Duodenal mucosa (tissue), 2 donors: Measurements from ENCODE around the gene ASTN2.

Experiments used
- H3K27ac ChIP-seq: one replicate; pipeline ENCODE4 v1.7.0; 2013; ENCODE audit warnings: low read depth, low read length
- H3K27me3 ChIP-seq, 2 donors: one replicate each; pipeline ENCODE4 v1.7.0; 2013; ENCODE audit warnings: low read length in 2 of 2, control low read depth in 1 of 2; ENCODE audit not compliant: insufficient read depth in 2 of 2, control insufficient read depth in 1 of 2
- H3K36me3 ChIP-seq, 2 donors: one replicate each; pipeline ENCODE4 v1.7.0; 2013; ENCODE audit warnings: low read length in 2 of 2, control low read depth in 1 of 2; ENCODE audit not compliant: insufficient read depth in 2 of 2, control insufficient read depth in 1 of 2
- H3K4me1 ChIP-seq, 2 donors: one replicate each; pipeline ENCODE4 v1.7.0; 2013; ENCODE audit warnings: low read length in 2 of 2, control low read depth in 1 of 2; ENCODE audit not compliant: insufficient read depth in 2 of 2, control insufficient read depth in 1 of 2
- H3K4me3 ChIP-seq, 2 donors: one replicate each; pipeline ENCODE4 v1.7.0; 2013; ENCODE audit warnings: low read length in 2 of 2, low read depth in 1 of 2
- H3K9ac ChIP-seq, 2 donors: one replicate each; pipeline ENCODE4 v1.7.0; 2013; ENCODE audit warnings: low read length in 2 of 2, low read depth in 1 of 2
- H3K9me3 ChIP-seq, 2 donors: one replicate each; pipeline ENCODE4 v1.7.0; 2013; ENCODE audit warnings: low read length in 2 of 2, control low read depth in 1 of 2; ENCODE audit not compliant: control insufficient read depth in 1 of 2

The ASTN2 gene

GRCh38 chr9:117234103-117234502, 180.8 kb downstream of the ASTN2 start:
- H3K36me3 ChIP-seq, result no peaks in the 10 kb centered on the region
- H3K9ac ChIP-seq, result no peak overlapping the region
- H3K4me1 ChIP-seq, result no peaks in the 10 kb centered on the region
- no peaks in the 10 kb centered on the region for H3K27me3 ChIP-seq
- no peak overlapping the region for H3K4me3 ChIP-seq
- H3K9me3 ChIP-seq, result no peaks in the 10 kb centered on the region
- no peak overlapping the region for H3K27ac ChIP-seq

GRCh38 chr9:117233016-117233415, 181.8 kb downstream of the ASTN2 start:
- Histone ChIP-seq H3K4me3 (no peak overlapping the region), H3K27ac (no peak overlapping the region), H3K9me3 (no peaks in the 10 kb centered on the region), H3K27me3 (no peaks in the 10 kb centered on the region), H3K4me1 (no peaks in the 10 kb centered on the region), H3K36me3 (no peaks in the 10 kb centered on the region), H3K9ac (no peak overlapping the region)

- Histone ChIP-seq H3K27me3 (no peaks in the 10 kb centered on the region), H3K27ac (no peak overlapping the region)
These were observed 182.6 kb downstream of the ASTN2 start for GRCh38 chr9:117232281-117232680.

GRCh38 chr9:117231012-117231411, 183.8 kb downstream of the ASTN2 start:
- Histone ChIP-seq H3K9ac (no peak overlapping the region), H3K27me3 (no peaks in the 10 kb centered on the region), H3K36me3 (no peaks in the 10 kb centered on the region), H3K4me1 (no peaks in the 10 kb centered on the region), H3K9me3 (no peaks in the 10 kb centered on the region), H3K27ac (no peak overlapping the region), H3K4me3 (no peak overlapping the region)

More at GRCh38 chr9:117232281-117232680, 182.6 kb downstream of the ASTN2 start:
- no peaks in the 10 kb centered on the region for H3K36me3 ChIP-seq
- H3K4me1 ChIP-seq, result no peaks in the 10 kb centered on the region
- H3K9me3 ChIP-seq, result no peaks in the 10 kb centered on the region
- no peak overlapping the region for H3K4me3 ChIP-seq
- no peak overlapping the region for H3K9ac ChIP-seq

- Histone ChIP-seq H3K4me3 (no peak overlapping the region), H3K27ac (no peak overlapping the region)
These were observed 190.2 kb downstream of the ASTN2 start for GRCh38 chr9:117224695-117225094.

GRCh38 chr9:117218951-117219350, 195.9 kb downstream of the ASTN2 start:
- Histone ChIP-seq H3K27me3 (no peaks in the 10 kb centered on the region), H3K36me3 (no peaks in the 10 kb centered on the region), H3K9me3 (no peaks in the 10 kb centered on the region), H3K9ac (no peak overlapping the region), H3K27ac (no peak overlapping the region), H3K4me3 (no peak overlapping the region), H3K4me1 (no peaks in the 10 kb centered on the region)

More at GRCh38 chr9:117224695-117225094, 190.2 kb downstream of the ASTN2 start:
- Histone ChIP-seq H3K27me3 (no peaks in the 10 kb centered on the region), H3K9ac (no peak overlapping the region), H3K9me3 (no peaks in the 10 kb centered on the region), H3K36me3 (no peaks in the 10 kb centered on the region), H3K4me1 (no peaks in the 10 kb centered on the region)

- Histone ChIP-seq H3K36me3 (no peaks in the 10 kb centered on the region), H3K4me1 (no peaks in the 10 kb centered on the region), H3K9me3 (no peaks in the 10 kb centered on the region), H3K9ac (no peak overlapping the region), H3K27ac (no peak overlapping the region), H3K27me3 (no peaks in the 10 kb centered on the region), H3K4me3 (no peak overlapping the region)
These were observed 200.4 kb downstream of the ASTN2 start for GRCh38 chr9:117214416-117214815.

- H3K4me1 ChIP-seq, result no peaks in the 10 kb centered on the region
- no peak overlapping the region for H3K9ac ChIP-seq
- H3K4me3 ChIP-seq, result no peak overlapping the region
These were observed 203.6 kb downstream of the ASTN2 start for GRCh38 chr9:117211280-117211679.

GRCh38 chr9:117205806-117206205, 209.1 kb downstream of the ASTN2 start:
- H3K4me3 ChIP-seq, result no peak overlapping the region
- H3K27me3 ChIP-seq, result no peaks in the 10 kb centered on the region
- H3K9ac ChIP-seq, result no peak overlapping the region
- no peaks in the 10 kb centered on the region for H3K36me3 ChIP-seq
- H3K4me1 ChIP-seq, result no peaks in the 10 kb centered on the region
- H3K27ac ChIP-seq, result no peak overlapping the region
- peaks cover 2 to 8% of the 10 kb centered on the region in 2 donors for H3K9me3 ChIP-seq

More at GRCh38 chr9:117211280-117211679, 203.6 kb downstream of the ASTN2 start:
- peaks cover 2 to 4% of the 10 kb centered on the region in 2 donors for H3K9me3 ChIP-seq
- H3K36me3 ChIP-seq, result no peaks in the 10 kb centered on the region
- H3K27ac ChIP-seq, result no peak overlapping the region
- no peaks in the 10 kb centered on the region for H3K27me3 ChIP-seq

- Histone ChIP-seq H3K9ac (no peak overlapping the region), H3K27ac (no peak overlapping the region), H3K4me3 (no peak overlapping the region), H3K9me3 (peaks cover 2 to 8% of the 10 kb centered on the region in 2 donors), H3K27me3 (no peaks in the 10 kb centered on the region), H3K36me3 (no peaks in the 10 kb centered on the region), H3K4me1 (no peaks in the 10 kb centered on the region)
These were observed 209.9 kb downstream of the ASTN2 start for GRCh38 chr9:117204971-117205370.
